Smooth muscle cell (in vitro differentiated cells): ENCODE data around the gene TGIF2. TPM values are rescaled to one million over a fixed set of nuclear protein-coding genes. Genes with fewer than 3 reads are reported as not detected.

ENCODE experiments used
- DNase-seq: peaks from one replicate; lab custom pipeline; 2025; ENCODE audit not compliant: unreplicated experiment; lab: John Stamatoyannopoulos, UW
- H2AFZ ChIP-seq: fragments of 200-600 bp; sonication (generic); 2 replicates; pipeline ENCODE4 v1.6.0; 2016; ENCODE audit warnings: antibody characterized with exemption, low read depth, mild to moderate bottlenecking
- H3F3A ChIP-seq: fragments of 200-600 bp; sonication (generic); 2 replicates; pipeline ENCODE4 v1.6.0; 2017; ENCODE audit warnings: antibody characterized with exemption, low read depth
- H3K27ac ChIP-seq: fragments of 200-600 bp; sonication (generic); 2 replicates; pipeline ENCODE4 v1.5.1; 2016; ENCODE audit warnings: low read depth, mild to moderate bottlenecking
- H3K27me3 ChIP-seq: fragments of 200-600 bp; sonication (generic); 2 replicates; pipeline ENCODE4 v1.6.1; 2016; ENCODE audit warnings: low read depth, mild to moderate bottlenecking
- H3K36me3 ChIP-seq: fragments of 200-600 bp; sonication (generic); 2 replicates; pipeline ENCODE4 v1.5.1; 2016; ENCODE audit warnings: low read depth
- H3K4me1 ChIP-seq: fragments of 200-600 bp; sonication (generic); 2 replicates; pipeline ENCODE4 v1.5.1; 2016; ENCODE audit warnings: low read depth
- H3K4me2 ChIP-seq: fragments of 200-600 bp; sonication (generic); 2 replicates; pipeline ENCODE4 v1.6.0; 2016; ENCODE audit warnings: mild to moderate bottlenecking
- H3K4me3 ChIP-seq: fragments of 200-600 bp; sonication (generic); 2 replicates; pipeline ENCODE4 v1.5.1; 2016; ENCODE audit warnings: mild to moderate bottlenecking
- H3K79me2 ChIP-seq: fragments of 200-600 bp; sonication (generic); 2 replicates; pipeline ENCODE4 v1.6.0; 2016; ENCODE audit warnings: low read depth, mild to moderate bottlenecking
- H3K9ac ChIP-seq: fragments of 200-600 bp; sonication (generic); 2 replicates; pipeline ENCODE4 v1.6.0; 2016; ENCODE audit warnings: low read depth
- H3K9me3 ChIP-seq: fragments of 200-600 bp; sonication (generic); replicated peaks from 2 replicates; pipeline ENCODE4 v1.5.1; 2016; ENCODE audit warnings: low read depth
- H4K20me1 ChIP-seq: fragments of 200-600 bp; sonication (generic); 2 replicates; pipeline ENCODE4 v1.6.0; 2016; ENCODE audit warnings: low read depth
- CTCF ChIP-seq: fragments of 200-600 bp; sonication (generic); IDR thresholded peaks from 2 replicates; pipeline ENCODE4 v1.5.1; 2017; ENCODE audit warnings: borderline replicate concordance, mild to moderate bottlenecking, antibody characterized with exemption; ENCODE audit not compliant: insufficient read depth, poor library complexity, severe bottlenecking
- WGBS: methylation state at CpG from one replicate; pipeline ENCODE4 v1.1.7; 2016; ENCODE audit warnings: low lambda C conversion rate; 5-methylcytosine and 5-hydroxymethylcytosine counted together
- polyA plus RNA-seq: library from polyadenylated mRNA; unstranded; fragments of >200 nt; fragmentation: Nextera tagmentation; extraction: Ambion mirVana; gene quantifications from 2 replicates; pipeline ENCODE4 v1.2.1, GENCODE V29; 2016
- total RNA-seq: library from RNA; depleted of rRNA; stranded (reverse); fragments of >200 nt; gene quantifications from 2 replicates; pipeline ENCODE4 v1.2.3, GENCODE V29; 2014

Gene TGIF2
- total and polyA plus RNA-seq, 2 experiments from 2014 or later: 14.5 to 18.1 TPM

- Histone ChIP-seq H3K4me3 (no peak overlapping the region), H3K27me3 (no peaks in the 10 kb centered on the region), H3K9me3 (no peaks in the 10 kb centered on the region), H3F3A (no peaks in the 10 kb centered on the region), H3K79me2 (no peaks in the 10 kb centered on the region), H3K36me3 (no peaks in the 10 kb centered on the region), H3K4me1 (no peaks in the 10 kb centered on the region), H3K27ac (no peak overlapping the region), H3K9ac (no peak overlapping the region), H4K20me1 (no peaks in the 10 kb centered on the region), H3K4me2 (no peak overlapping the region), H2AFZ (no peak overlapping the region)
- 96% methylated on average over 5 of the region's 5 CpGs for WGBS
- no peak for TF ChIP-seq CTCF
- DNase-seq: no peak
Observed at GRCh38 chr20:36593347-36593929, 20.0 kb downstream of the TGIF2 start.

GRCh38 chr20:36599912-36600345 lies 26.5 kb downstream of the TGIF2 start:
- H3K4me2 ChIP-seq: no peak overlapping the region
- H3K36me3 ChIP-seq: no peaks in the 10 kb centered on the region
- 89% methylated on average over 5 of the region's 5 CpGs for WGBS

GRCh38 chr20:36601540-36601939 lies 28.1 kb downstream of the TGIF2 start:
- Histone ChIP-seq H4K20me1 (peaks cover 6% of the 10 kb centered on the region), H3K27ac (no peak overlapping the region), H3K27me3 (no peaks in the 10 kb centered on the region), H3K9me3 (no peaks in the 10 kb centered on the region), H2AFZ (no peak overlapping the region), H3F3A (no peaks in the 10 kb centered on the region), H3K4me1 (peaks cover 7% of the 10 kb centered on the region), H3K4me2 (no peak overlapping the region), H3K79me2 (peaks cover 10% of the 10 kb centered on the region), H3K9ac (no peak overlapping the region), H3K4me3 (no peak overlapping the region), H3K36me3 (no peaks in the 10 kb centered on the region)
- no peak for TF ChIP-seq CTCF
- no peak for DNase-seq
- WGBS: 84% methylated on average over 1 of the region's 1 CpG

More at GRCh38 chr20:36599912-36600345, 26.5 kb downstream of the TGIF2 start:
- Histone ChIP-seq H3K4me3 (no peak overlapping the region), H3F3A (no peaks in the 10 kb centered on the region), H3K9ac (no peak overlapping the region), H3K27me3 (no peaks in the 10 kb centered on the region), H3K79me2 (no peaks in the 10 kb centered on the region), H3K4me1 (peaks cover 2% of the 10 kb centered on the region), H2AFZ (no peak overlapping the region), H4K20me1 (no peaks in the 10 kb centered on the region), H3K27ac (no peak overlapping the region), H3K9me3 (no peaks in the 10 kb centered on the region)
- no peak for TF ChIP-seq CTCF
- no peak for DNase-seq

- Histone ChIP-seq H3K4me2 (peak overlapping the region; percentile 86), H3K27me3 (no peaks in the 10 kb centered on the region), H3K79me2 (peaks cover 29% of the 10 kb centered on the region), H2AFZ (peak overlapping the region; percentile 83), H3F3A (no peaks in the 10 kb centered on the region), H3K9me3 (no peaks in the 10 kb centered on the region), H3K4me3 (peak overlapping the region; percentile 37), H3K27ac (peak overlapping the region; percentile 48), H3K9ac (peak overlapping the region; percentile 56), H4K20me1 (peaks cover 25% of the 10 kb centered on the region), H3K36me3 (no peaks in the 10 kb centered on the region), H3K4me1 (peaks cover 15% of the 10 kb centered on the region)
- no peak for DNase-seq
- TF ChIP-seq CTCF: no peak
- WGBS: 79% methylated on average over 15 of the region's 15 CpGs
Observed at GRCh38 chr20:36604952-36605398, 31.6 kb downstream of the TGIF2 start.
